Natural killer cell (primary cell): ENCODE data around the gene TXNDC17. TPM values are rescaled to one million over a fixed set of nuclear protein-coding genes. Genes with fewer than 3 reads are reported as not detected.

Source experiments
- total RNA-seq, 4 donors: library from RNA; stranded (reverse); fragments of 120-200 nt in 1 of 4; gene quantifications; one replicate each; pipeline versions ENCODE4 v1.2.3 to v1.2.4, GENCODE V29; 2013 to 2022

TXNDC17 gene
- total RNA-seq, 3 donors from 2014 or later (not counting 1 experiment from before 2014, with no cell fraction given), result 15.2 to 15.7 (median 15.4) TPM

Other genes with a start within 250 kb of the TXNDC17 start
- not detected for gene AIPL1, start 205.9 kb upstream of the TXNDC17 start, total RNA-seq
- 1 to 10 TPM in 1 of 3 donors, under 1 TPM in 2; 0.73 to 1.4 (median 0.78) TPM for gene PIMREG, start 196.6 kb upstream of the TXNDC17 start, total RNA-seq
- under 1 TPM; 0.42 to 0.75 (median 0.50) TPM for gene PITPNM3, start 84.5 kb upstream of the TXNDC17 start, total RNA-seq
- 10 to 100 TPM; 13.4 to 17.2 (median 15.4) TPM for gene KIAA0753, start 349 bp upstream of the TXNDC17 start, total RNA-seq
- 10 to 100 TPM in 2 of 3 donors, 1 to 10 TPM in 1; 8.3 to 26.1 (median 19.1) TPM for gene MED31, start 10.5 kb downstream of the TXNDC17 start, total RNA-seq
- under 1 TPM; 0.68 to 0.87 (median 0.82) TPM for gene C17orf100, start 10.7 kb downstream of the TXNDC17 start, total RNA-seq
- not detected for gene SLC13A5, start 72.3 kb downstream of the TXNDC17 start, total RNA-seq
- gene XAF1, start 115.0 kb downstream of the TXNDC17 start, total RNA-seq, result 100 to 1,000 TPM in 1 of 3 donors, 10 to 100 TPM in 2; 64.2 to 130 (median 97.4) TPM
- under 1 TPM; 0.40 to 0.72 (median 0.43) TPM for gene FBXO39, start 135.2 kb downstream of the TXNDC17 start, total RNA-seq
- gene TEKT1, start 190.7 kb downstream of the TXNDC17 start, total RNA-seq, result not detected